Body of pancreas (tissue), 4 donors: Measurements from ENCODE around the gene VEZT. TPM values are rescaled to one million over a fixed set of nuclear protein-coding genes. Genes with fewer than 3 reads are reported as not detected.
A peak's percentile ranks its signal among the peaks of the same experiment; 100 is the strongest.

ENCODE experiments used
- ATAC-seq: fragments of 150-250 bp; one replicate; pipeline ENCODE4 v1.9.1; 2016
- DNase-seq, 4 donors: peaks; one replicate each; pipeline ENCODE4 v3.0.0-alpha.2; 2019
- H3K27ac ChIP-seq, 4 donors: fragments of 200-600 bp; sonication (generic); 1 replicate in 3 of 4; 2 replicates in 1 of 4; pipeline versions ENCODE4 v1.5.1 to v1.6.1; 2016 to 2019; ENCODE audit warnings: mild to moderate bottlenecking in 1 of 4, mixed read lengths in 1 of 4, moderate library complexity in 1 of 4
- H3K27me3 ChIP-seq, 2 donors: fragments of 200-600 bp; sonication (generic); one replicate each; pipeline ENCODE4 v1.6.0; 2016; ENCODE audit warnings: mild to moderate bottlenecking in 1 of 2
- H3K36me3 ChIP-seq, 2 donors: fragments of 200-600 bp; sonication (generic); replicated peaks in 1 of 2; 2 replicates each; pipeline ENCODE4 v1.5.1; 2016; ENCODE audit warnings: low read depth in 2 of 2; ENCODE audit not compliant: insufficient read depth in 1 of 2
- H3K4me1 ChIP-seq: fragments of 200-600 bp; sonication (generic); one replicate; pipeline ENCODE4 v1.6.0; 2016
- H3K4me3 ChIP-seq, 2 donors: fragments of 200-600 bp; sonication (generic); 1 replicate in 1 of 2; 2 replicates in 1 of 2; pipeline ENCODE4 v1.5.1; 2016 to 2019
- H3K9me3 ChIP-seq, 3 donors: fragments of 200-600 bp; sonication (generic); 1 replicate in 2 of 3; 2 replicates in 1 of 3; pipeline ENCODE4 v1.5.1; 2016
- POLR2A ChIP-seq, 3 donors: fragments of 450-650 bp; IDR thresholded peaks; one replicate each; pipeline ENCODE4 v1.6.1; 2016; ENCODE audit warnings: antibody characterized with exemption in 3 of 3, mild to moderate bottlenecking in 2 of 3
- WGBS, 2 donors: methylation state at CpG; one replicate each; pipeline ENCODE4 v1.1.5; 2017; 5-methylcytosine and 5-hydroxymethylcytosine counted together
- intact Hi-C: fragments of 100-400 bp; cut with DNase I; formaldehyde crosslinking; loops from one replicate; pipeline ENCODE4 v1.15.1; 2023
- total RNA-seq, 2 donors: library from RNA; depleted of rRNA; stranded (reverse); fragments of >200 nt; gene quantifications; one replicate each; pipeline ENCODE4 v1.1.0, GENCODE V29; 2016
- TF ChIP-seq, protein P1 (sequence below), 7 experiments: fragments of 450-650 bp in 4 of 7; fragments of 200-600 bp in 3 of 7; sonication (generic) in 3 of 7; IDR thresholded peaks; one replicate each; pipeline ENCODE4 v1.5.1; 2016 to 2019; ENCODE audit warnings: antibody characterized with exemption in 7 of 7

The VEZT gene
- total RNA-seq, 2 donors from 2014 or later: 50.8 to 56.4 TPM

DNA sequence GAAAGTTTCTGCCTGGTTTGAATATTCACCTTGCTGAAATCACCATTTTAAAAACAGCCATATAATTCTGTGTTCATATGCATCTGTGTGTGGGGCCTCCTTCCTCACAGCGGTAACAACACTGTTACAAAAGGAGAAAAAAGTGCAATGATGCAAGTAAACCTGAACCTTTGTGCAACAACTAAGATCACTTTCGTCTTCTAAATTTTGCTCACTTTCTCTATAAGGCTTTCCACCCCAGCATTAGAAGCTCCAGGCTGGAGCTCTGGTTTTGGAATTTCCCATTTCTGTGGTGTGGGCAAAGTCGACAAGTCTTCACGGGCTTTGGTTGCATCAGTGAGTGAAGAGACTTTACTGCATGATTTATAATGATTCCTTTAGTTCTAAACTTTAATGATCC, 18.7 kb upstream of the VEZT start:
- H3K27ac ChIP-seq: no peak overlapping the region
- no peak for TF ChIP-seq POLR2A (IDR thresholded peaks at IDR 0.05)
- TF ChIP-seq, protein P1, sequence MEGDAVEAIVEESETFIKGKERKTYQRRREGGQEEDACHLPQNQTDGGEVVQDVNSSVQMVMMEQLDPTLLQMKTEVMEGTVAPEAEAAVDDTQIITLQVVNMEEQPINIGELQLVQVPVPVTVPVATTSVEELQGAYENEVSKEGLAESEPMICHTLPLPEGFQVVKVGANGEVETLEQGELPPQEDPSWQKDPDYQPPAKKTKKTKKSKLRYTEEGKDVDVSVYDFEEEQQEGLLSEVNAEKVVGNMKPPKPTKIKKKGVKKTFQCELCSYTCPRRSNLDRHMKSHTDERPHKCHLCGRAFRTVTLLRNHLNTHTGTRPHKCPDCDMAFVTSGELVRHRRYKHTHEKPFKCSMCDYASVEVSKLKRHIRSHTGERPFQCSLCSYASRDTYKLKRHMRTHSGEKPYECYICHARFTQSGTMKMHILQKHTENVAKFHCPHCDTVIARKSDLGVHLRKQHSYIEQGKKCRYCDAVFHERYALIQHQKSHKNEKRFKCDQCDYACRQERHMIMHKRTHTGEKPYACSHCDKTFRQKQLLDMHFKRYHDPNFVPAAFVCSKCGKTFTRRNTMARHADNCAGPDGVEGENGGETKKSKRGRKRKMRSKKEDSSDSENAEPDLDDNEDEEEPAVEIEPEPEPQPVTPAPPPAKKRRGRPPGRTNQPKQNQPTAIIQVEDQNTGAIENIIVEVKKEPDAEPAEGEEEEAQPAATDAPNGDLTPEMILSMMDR (IDR thresholded peaks at IDR 0.05): no peak
- intact Hi-C loops: no loop called here

GRCh38 chr12:95200128-95200894, 17.3 kb upstream of the VEZT start:
- TF ChIP-seq, protein P1 (IDR thresholded peaks at IDR 0.05): no peak

More for the DNA sequence above, 18.7 kb upstream of the VEZT start:
- H3K36me3 ChIP-seq: no peaks in the 10 kb centered on the region
- 80 to 90% methylated on average over 4 of the region's 4 CpGs for WGBS, 2 donors
- ATAC-seq (no peak), DNase-seq (no peak)
- no peak overlapping the region for H3K4me3 ChIP-seq
- H3K27me3 ChIP-seq: no peaks in the 10 kb centered on the region
- peaks cover 41% of the 10 kb centered on the region for H3K4me1 ChIP-seq
- no peaks in the 10 kb centered on the region for H3K9me3 ChIP-seq

DNA sequence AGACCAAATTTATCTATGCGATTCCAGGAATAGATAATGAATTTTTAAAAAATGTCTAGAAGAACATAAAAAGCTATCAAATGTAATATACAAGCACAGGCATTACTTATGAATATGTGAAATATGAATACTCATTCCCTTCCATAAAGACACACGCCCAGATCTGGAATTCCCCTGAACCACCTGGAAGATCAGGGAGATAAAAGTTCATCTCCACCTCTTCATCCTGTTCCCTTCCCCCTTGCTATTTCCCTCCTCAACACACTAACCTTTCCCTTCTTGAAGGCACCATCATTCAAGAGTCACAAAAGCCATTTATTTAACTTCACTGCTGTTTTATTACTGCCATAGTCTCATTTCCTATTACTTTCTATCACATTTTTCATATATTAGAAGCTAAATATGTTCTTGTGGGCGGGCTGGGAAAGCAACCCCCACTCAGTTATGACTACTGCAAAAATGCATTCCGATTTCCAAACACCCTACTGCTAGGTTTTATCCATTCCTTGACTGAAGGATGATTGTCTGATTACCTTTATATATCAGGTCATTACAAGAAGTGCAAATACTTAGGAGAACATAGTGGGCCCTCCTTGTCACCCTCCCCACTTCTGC, 16.4 kb upstream of the VEZT start:
- H3K4me1 ChIP-seq: peaks cover 56% of the 10 kb centered on the region
- H3K27ac ChIP-seq: peak overlapping the region in 2 of 4 donors; percentile 33 to 40
- TF ChIP-seq POLR2A (IDR thresholded peaks at IDR 0.05): no peak
- TF ChIP-seq, protein P1 (IDR thresholded peaks at IDR 0.05): no peak
- no peak overlapping the region for H3K4me3 ChIP-seq
- 78 to 80% methylated on average over 4 of the region's 4 CpGs for WGBS, 2 donors
- H3K27me3 ChIP-seq: no peaks in the 10 kb centered on the region
- intact Hi-C loops: no loop called here
- ATAC-seq: no peak
- H3K36me3 ChIP-seq: no peaks in the 10 kb centered on the region
- no peak for DNase-seq
- H3K9me3 ChIP-seq: no peaks in the 10 kb centered on the region

More at GRCh38 chr12:95200128-95200894, 17.3 kb upstream of the VEZT start:
- Histone ChIP-seq H3K4me3 (no peak overlapping the region), H3K9me3 (no peaks in the 10 kb centered on the region), H3K27me3 (no peaks in the 10 kb centered on the region), H3K36me3 (no peaks in the 10 kb centered on the region), H3K4me1 (peaks cover 49% of the 10 kb centered on the region), H3K27ac (peak overlapping the region in 3 of 4 donors; percentile 29 to 40 (median 33))
- WGBS, 2 donors: 19 to 32% methylated on average over 5 of the region's 5 CpGs
- ATAC-seq (no peak), DNase-seq (no peak)
- intact Hi-C loops: no loop called here

GRCh38 chr12:95202691-95203486, 14.7 kb upstream of the VEZT start:
- intact Hi-C loops: no loop called here
- no peak overlapping the region for H3K27ac ChIP-seq

More at GRCh38 chr12:95202691-95203486, 14.7 kb upstream of the VEZT start:
- no peaks in the 10 kb centered on the region for H3K27me3 ChIP-seq
- H3K36me3 ChIP-seq: no peaks in the 10 kb centered on the region
- H3K4me3 ChIP-seq: no peak overlapping the region
- peaks cover 56% of the 10 kb centered on the region for H3K4me1 ChIP-seq
- H3K9me3 ChIP-seq: no peaks in the 10 kb centered on the region
- TF ChIP-seq, protein P1 (IDR thresholded peaks at IDR 0.05): no peak
- no peak for TF ChIP-seq POLR2A (IDR thresholded peaks at IDR 0.05)
- WGBS, 2 donors: 70 to 73% methylated on average over 3 of the region's 3 CpGs
- DNase-seq (no peak), ATAC-seq (no peak)
